Right renal pelvis (tissue), 4 donors: Measurements from ENCODE around the gene CUX1. TPM values are rescaled to one million over a fixed set of nuclear protein-coding genes. Genes with fewer than 3 reads are reported as not detected.
"Not testable (repeated sequence)": the region's sequence is repeated elsewhere in the genome, so short reads cannot be mapped to it uniquely, and the experiment has no call there.

Source experiments
- DNase-seq, 4 donors: peaks; one replicate each; pipeline ENCODE4 v3.0.0-alpha.2; 2013; ENCODE audit warnings: low read depth in 4 of 4, low spot score in 3 of 4, missing footprints in 1 of 4
- polyA plus RNA-seq, 4 donors: library from polyadenylated mRNA; unstranded; fragments of 120-200 nt; gene quantifications; one replicate each; pipeline ENCODE4 v1.2.1, GENCODE V29; 2013; ENCODE audit not compliant: insufficient read length in 4 of 4

The CUX1 gene
- polyA plus RNA-seq, 4 donors = 93.0 to 111 (median 107) TPM

DNA sequence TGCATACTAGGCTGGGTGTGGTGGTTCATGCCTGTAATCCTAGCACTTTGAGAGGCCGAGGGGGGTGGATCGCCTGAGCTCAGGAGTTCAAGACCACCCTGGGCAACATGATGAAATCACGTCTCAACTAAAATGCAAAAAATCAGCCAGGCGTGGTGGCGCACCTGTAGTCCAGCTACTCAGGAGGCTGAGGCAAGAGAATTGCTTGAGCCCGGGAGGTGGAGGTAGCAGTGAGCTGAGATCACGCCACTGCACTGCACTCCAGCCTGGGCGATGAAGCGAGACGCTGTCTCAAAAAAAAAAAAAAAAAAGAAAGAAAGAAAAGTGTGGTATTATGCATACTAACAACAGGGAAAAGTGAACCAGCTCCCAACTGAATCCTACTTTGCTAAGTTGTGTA, 19.3 kb upstream of the CUX1 start:
- DNase-seq = not testable (repeated sequence)

DNA sequence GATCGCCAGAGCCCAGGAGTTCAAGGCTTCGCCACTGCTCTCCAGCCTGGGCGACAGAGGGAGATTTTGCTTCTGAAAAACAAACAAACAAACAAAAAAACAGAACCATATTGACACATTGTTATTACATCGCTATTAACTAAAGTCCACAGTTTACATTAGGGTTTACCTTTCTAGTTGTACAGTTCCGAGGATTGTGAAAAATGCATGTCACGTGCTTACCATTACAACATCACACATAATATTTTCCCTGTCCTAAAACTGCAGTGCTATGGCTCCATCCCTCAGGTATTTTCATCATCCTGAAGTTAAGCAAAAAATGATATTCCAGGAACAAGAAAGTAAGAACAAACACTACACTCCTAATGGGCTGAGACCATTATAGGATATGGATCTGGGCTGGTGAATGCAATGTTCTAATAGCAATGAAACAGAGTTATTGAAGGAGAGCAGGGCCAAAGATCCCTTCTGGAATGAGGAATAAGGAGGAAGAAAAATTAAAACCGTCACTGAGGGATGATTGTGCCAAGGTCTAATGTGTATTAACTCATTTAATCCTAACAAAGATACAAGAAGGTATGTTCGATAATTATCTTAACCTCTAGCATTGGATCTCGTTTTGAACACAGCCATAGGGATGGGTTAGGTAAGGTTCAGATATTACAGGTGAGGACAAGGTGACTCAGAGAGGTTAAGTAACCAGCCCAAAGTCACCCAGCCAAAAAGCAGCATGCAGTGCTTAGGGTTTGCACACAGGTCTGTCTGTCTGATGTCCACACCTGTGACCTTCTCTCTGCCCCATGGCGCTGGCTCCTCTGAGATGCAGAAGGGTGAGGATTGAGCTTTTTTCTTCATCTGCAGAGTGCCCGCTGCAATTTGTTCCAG, 14.0 kb upstream of the CUX1 start:
- DNase-seq = no peak

DNA sequence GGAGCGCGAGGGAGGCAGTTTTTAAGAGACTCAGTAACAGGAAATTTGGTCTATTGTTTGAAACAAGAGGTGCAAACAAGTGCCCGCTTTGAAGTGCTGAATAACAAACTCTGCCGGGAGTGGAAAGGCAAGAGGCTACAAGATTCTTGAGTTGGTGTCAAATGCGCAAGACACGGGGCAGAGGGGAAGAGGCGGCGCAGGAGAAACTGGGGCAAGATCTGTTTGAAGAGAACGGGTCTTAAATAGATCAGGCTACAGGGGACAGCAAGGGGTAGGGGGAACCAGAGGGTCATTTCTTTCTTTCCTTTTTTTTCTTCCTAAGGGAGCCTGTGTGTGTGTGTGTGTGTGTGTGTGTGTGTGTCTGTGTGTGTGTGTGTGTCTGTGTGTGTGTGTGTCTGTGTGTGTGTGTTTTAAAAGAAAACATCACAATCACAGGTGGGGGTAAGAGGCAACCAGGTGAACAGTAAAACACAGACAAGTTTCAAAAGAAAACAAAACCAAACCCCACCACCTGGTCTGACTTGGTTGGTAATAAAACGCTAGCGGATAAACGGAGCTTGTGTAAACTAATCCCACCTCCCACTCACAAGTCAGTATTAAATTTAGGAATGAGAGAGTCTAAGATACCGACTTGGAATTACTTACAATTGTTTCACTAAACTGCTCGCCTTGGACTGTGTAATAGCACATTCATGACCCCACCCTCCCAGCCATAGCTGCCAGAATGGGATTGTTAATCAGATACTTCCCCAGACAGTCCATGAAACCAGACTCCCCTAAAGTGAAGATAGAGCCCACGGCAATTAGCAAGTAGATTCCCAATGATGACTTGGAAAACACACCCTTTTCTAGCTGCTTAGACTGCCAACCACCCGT, 13.1 kb upstream of the CUX1 start:
- no peak for DNase-seq

DNA sequence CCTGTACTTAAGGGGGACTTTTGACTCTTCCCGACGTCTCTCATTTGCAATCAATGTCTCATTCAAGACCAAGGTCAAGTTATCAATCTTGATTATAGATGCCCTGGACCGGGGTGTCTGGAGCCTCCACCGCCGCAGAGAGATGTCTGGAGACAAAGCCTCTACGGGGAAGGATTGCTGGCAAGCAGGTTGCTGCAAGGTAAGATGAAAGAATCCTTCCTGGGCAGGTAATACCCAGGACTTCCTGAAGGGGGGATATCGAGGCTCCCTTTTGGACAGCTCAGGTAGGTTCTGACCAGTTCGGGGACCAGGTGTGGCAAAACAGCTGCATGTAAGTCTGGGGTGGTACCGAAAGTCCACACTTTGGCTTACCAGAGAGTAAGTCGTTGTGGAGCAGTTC, 12.5 kb upstream of the CUX1 start:
- no peak for DNase-seq

- no peak for DNase-seq
Observed at GRCh38 chr7:101812595-101812994, 4.8 kb upstream of the CUX1 start.

GRCh38 chr7:101813402-101814019, 3.9 kb upstream of the CUX1 start:
- DNase-seq = no peak

- no peak for DNase-seq
Observed at GRCh38 chr7:101814081-101814990, 3.1 kb upstream of the CUX1 start.

DNA sequence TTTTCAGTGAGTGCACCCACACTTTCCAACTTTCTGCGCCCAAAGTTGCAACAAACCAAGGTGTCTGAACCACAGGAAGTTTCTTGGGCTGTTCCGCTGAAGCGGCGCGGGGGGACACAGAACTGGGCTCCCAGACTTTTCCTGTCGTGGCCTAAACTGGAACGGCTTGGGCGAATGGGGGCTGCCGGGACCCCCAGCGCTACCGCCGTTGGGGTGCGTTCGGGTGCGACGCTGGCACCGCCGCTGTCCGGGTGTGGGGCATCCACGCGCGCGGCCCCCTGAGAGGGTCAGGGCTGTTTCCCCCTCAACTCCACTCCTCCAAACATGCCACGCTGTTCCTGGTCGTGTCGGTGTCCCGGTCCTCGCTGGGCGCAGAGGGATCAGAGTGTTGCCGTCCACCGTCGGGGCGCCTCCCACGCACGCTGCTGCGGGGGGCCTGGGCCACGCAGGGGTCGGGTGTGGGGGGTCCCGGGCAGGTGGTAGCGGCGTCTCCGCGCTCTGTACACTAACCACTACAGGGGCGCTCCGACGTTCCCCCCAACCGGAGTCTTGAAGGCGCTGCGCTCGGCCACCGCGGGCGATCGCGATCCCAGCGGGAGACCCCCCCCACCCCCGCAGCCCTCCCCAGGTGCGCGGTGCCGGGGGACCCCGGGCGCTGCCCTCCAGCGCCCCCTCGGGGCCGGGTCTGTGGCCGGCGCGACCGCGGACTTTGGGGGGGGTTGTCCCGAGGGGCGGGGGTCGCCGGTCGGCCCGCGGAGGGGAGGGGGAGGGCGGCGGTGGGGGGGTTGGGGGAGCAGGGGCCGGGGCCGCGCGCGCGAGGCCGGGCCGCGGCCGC, 2.2 kb upstream of the CUX1 start:
- DNase-seq = no peak

DNA sequence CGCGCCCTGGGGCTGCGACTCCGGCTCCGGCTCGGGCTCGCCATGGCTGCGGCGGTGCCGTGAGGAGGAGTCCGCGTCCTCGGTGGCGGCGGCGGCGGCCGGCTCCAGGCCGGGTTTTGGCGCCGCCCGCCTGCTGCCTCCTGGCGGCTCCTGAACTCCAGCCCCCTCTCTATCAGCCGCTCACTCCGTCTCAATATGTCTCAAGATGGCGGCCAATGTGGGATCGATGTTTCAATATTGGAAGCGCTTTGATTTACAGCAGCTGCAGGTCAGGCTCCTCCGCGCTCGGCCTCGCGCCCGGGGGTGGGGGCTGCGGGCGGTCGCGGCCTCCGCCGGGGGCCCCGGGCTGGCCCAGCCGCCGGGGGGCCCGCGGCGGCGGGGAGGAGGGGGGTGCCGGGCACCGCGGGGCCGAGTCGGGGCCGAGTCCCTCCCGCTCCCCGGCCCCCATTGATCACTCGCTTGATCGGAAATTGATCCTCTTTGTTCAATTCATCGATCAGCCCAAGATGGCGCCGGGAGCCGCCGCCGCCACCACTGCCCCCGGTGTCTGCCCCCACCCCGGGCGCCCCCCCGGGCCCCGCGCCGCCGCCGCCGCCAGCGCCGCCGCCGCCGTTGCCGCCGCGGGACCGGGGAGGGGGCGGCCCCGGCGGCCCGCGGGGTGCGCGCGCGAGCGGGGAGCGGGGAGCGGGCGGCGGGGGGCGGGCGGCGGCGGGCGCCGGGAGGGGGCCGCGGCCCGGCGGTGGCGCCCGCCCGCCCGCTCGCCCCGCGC, 1.4 kb upstream of the CUX1 start:
- DNase-seq = no peak

- no peak for DNase-seq
Observed at GRCh38 chr7:101816595-101817470, 593 bp upstream of the CUX1 start.

DNA sequence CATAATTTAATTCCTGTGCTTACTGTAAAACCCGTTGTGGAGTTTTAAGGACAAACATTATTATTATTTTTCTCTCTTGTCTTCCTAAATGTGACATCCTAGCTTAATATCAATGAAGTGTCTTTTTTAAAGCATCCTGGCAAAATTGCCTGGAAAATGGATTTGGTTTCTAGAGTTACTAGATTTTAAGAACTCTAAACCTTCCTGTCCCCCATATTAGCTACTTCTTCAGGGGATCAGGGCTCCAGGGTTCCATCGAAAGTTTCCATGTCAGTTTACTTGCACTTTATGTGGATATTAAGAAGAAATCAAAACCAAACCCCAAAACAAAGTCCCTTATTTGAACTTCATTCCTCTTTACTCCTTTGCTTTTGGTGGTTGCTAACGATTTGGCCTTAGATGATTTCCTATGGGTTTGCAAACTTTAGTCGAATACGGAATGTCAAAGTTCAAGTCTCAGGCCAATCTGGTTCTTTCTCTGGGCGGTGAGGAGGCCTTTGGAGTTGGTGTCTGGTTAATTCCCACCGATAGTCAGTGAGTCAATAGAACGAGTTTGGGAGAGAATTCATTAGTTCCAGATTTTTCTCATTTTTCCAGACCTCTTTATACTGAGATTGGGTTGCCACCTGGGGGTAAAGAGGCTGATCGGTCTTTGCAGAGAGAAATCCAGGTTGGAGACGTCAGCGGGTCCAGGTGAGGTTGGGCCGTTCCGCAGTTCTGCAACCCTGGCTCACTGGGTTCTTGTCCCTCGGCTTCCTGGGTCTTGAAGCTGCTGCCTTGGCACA, 1.1 kb downstream of the CUX1 start:
- no peak for DNase-seq

DNA sequence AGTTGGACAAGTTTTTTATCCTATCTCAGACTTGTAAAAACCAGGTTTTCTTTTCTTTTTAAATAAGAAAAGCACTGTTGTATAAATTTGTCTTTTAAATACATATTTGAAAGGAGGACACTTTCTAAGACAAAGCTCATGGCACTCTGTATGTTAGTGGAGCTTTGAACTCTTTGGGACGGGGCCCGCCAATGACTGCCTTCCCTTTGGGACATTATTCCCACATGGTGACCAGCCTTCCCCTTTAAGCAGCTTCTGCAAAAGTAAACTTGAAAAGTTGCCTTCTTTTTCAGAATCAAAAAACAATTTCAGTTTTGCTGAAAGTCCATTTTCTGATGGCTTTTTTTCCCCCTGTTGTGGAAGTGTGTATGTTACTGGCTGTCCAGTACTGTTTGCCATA, 1.8 kb downstream of the CUX1 start:
- no peak for DNase-seq

DNA sequence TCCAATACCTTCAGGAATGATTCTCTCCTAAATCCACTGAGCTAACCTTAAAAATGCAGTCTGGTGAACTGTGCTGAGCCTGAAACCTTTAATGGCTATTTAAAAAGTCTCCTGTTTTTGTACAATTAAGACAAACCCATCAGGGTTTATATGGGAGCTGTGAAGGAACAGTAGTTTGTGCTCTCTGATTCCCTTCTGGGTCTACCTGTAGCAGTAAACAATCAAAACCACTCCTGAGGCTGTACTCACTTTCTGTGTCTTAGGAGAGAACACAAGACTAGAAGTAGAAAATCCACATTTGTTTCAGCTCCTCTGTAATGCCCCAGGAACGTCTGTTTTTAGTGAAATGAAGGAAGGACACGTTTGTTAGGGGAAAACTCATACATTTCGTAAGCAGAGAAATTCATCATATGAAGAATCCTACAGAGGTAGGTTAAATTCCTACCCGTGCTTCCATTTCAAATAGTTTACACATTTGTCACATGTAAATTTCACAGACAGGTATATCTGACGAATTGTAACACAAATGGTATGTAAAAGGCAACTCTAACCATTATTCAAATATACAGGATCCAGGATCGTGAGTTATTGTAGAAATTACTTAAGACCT, 2.6 kb downstream of the CUX1 start:
- no peak for DNase-seq

DNA sequence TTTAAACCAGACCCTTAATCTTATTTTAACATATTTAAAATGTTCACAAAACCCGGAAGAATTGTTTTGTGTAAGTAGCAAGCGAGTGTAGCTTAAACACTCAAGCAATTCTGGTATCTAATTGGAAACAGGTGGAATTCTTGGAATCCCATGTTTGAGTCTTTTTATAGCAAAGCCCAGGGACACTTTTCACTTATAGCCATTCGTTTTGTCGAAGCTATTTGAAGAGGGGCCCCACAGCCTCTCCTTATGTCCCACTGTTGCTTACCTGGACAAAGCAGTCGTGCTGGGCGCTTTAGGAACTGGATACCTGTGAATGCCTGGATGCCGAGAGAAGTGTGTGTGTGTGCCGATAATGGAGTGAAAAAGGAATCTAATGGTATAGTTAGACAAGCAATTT, 3.3 kb downstream of the CUX1 start:
- DNase-seq = no peak

GRCh38 chr7:101822632-101823031, 5.2 kb downstream of the CUX1 start:
- DNase-seq = not testable (repeated sequence)

DNA sequence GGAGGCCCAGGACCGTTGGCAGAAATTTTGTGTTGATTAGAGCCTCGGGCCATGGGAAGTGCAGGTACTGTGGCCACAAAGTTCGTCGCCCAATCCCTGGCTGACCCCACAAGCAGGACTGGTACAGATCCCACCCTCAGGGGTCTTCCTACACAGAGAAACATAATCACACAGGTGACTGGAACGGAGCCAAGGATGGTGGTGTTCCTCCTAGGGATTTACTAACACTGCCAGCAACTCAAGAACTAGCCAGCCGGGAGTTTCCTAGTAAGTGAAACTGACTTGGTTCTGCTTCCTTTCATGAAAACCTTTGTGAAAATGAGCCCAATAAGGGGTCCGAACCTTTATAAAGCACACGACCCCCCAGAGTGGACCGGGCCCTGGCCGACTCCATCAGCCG, 5.7 kb downstream of the CUX1 start:
- no peak for DNase-seq
